ENCODE data around the gene RNF113A.
A peak's percentile ranks its signal among the peaks of the same experiment; 100 is the strongest.
"Not testable (repeated sequence)": the region's sequence is repeated elsewhere in the genome, so short reads cannot be mapped to it uniquely, and the experiment has no call there.

Gene RNF113A

DNA sequence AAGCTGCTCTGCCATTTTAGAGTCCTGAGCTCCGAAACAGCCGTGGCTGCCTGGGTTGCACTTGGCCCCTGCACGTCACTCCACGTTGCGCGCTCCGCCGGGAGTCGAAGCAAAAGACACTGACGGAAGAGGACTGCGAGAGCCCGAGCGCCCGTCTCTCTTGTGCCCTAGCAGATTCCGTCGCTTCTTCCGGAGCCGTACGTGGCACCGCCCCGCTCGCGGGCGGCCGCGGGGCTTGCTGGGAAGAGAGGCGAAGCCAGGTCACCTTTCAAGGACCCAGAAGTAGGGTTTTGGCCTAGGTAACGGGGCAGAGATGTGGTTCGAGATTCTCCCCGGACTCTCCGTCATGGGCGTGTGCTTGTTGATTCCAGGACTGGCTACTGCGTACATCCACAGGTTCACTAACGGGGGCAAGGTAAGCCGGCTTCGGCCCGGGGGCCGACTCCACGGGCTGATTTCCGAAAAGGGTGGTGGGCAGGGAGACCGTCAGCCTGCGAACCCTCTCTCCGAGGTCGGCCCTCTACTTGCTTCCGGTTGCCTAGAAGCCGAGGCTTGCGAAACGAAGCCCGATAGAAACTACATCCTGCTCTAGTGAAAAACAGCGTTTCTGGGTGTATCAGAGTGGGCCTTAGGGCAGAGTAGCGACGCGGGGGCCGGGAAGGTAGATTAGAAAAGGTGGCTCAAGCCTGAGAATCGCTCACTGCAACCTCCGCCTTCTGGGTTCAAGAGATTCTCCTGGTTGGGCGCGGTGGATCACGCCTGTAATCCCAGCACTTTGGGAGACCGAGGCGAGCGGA lies at the start of gene RNF113A, which contains the start of gene NDUFA1:
TSS of gene RNF113A (minus strand) at position 135 of the 797 bp plus-strand sequence. CDS start at position 15, 120 bp downstream.
TSS of gene NDUFA1 (plus strand) at position 234 of the 797 bp plus-strand sequence. CDS start at position 314, 80 bp downstream.
- DNase-seq (ENCODE audit: low read depth) = peak; percentile 57

DNA sequence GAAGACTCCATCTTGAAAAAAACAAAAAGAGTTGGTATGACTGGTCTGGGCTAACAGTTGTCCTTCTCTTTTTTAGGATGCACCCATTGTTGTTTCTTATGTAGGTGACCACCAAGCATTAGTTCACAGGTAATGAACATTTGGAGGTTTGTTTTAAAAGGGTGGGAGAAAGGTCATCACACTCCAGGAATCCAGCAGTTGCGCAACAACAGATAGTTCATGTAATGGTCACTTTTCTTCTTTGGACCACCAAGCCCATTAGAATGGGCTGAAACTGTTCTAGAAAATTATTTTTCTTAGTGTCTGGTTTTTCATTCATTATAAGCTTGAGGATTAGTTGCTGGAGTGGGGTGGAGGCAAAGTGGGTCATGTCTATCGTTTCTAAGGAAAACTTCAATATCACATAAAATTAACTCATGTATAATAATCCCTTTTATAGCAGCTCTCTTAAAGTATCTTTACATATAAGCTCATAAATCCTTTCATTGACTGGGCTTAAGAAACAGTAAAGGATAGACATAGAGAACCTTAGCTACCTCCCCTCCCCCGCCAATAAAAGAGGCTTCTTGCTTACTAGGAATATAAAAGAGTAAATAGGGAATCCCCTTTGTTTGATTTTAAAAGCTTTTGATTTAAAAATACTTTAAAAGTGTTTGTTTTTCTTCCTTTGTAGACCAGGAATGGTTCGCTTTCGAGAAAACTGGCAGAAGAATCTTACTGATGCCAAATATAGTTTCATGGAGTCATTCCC lies 48.5 kb upstream of the RNF113A start:
- no peak for DNase-seq (ENCODE audit: low read depth)

DNA sequence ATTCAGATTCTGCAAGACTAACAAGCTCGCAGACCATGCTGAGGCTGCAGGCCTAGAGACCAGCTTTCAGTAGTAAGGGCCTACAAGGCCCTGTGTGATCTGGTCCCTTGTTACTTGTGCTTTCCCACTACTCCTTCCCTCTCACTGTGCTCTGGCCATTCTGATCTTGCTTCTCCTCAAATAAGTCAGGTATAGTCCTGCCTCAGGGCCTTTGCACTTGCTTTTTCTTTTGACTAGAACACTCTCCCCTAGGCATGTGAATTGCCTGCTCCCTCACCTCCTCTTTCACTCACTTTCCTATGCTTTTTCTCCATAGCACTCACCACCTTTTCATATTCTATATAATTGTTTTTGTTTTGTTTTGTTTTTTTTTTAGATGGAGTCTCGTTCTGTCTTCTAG lies 46.3 kb upstream of the RNF113A start:
- no peak for DNase-seq (ENCODE audit: low read depth)

DNA sequence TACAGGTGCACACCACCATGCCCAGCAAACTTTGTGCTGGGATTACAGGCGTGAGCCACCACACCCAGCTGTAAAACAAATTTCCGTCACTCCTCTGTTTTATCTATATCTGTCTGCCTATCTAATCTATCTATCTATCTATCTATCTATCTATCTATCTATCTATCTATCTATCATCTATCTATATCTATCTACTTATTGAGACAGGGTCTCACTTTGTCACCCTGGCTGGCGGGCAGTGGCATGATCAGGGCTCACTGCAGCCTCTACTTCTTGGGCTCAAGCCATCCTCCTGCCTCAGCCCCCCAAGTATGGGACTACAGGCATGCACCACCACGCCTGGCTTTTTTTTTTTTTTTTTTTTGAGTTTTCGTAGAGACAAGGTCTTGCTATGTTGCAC lies 44.8 kb upstream of the RNF113A start:
- DNase-seq (ENCODE audit: low read depth) = no peak

DNA sequence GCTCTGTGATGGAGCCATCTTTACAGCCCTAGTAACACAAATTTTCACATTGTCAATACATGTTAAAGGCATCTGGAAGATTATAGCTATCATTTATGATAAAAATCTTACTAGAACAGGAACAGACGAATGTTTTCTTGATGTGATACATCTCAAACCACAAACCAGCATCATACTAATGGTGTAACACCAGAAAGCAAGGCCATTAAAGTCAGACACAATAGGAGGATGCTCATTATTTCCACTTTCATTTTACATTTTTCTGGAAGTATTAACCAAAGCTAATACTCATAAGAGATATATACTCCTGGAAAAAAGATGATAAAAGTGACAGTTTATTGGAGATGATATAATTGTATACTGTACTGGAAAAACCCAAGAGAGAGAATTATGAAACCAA lies 29.4 kb upstream of the RNF113A start:
- DNase-seq (ENCODE audit: low read depth) = no peak

DNA sequence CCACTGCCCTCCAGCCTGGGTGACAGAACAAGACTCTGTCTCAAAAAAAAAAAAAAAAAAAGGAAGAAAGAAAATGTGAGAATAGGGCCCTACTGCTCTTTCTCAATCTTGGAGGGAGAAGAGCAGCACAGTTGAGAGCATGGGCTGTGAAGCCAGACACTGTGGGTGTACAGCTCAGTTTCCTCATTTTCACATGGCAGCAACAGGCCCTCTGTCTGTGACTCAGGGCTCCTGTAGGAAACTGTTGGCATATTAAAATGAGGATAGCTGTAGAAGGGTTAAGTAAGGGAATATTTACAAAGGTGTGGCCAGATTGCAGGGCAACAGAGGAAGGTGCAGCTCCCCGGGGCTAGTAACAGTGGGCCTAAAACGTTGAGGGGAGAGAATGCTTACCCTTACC lies 27.6 kb upstream of the RNF113A start:
- no peak for DNase-seq (ENCODE audit: low read depth)

DNA sequence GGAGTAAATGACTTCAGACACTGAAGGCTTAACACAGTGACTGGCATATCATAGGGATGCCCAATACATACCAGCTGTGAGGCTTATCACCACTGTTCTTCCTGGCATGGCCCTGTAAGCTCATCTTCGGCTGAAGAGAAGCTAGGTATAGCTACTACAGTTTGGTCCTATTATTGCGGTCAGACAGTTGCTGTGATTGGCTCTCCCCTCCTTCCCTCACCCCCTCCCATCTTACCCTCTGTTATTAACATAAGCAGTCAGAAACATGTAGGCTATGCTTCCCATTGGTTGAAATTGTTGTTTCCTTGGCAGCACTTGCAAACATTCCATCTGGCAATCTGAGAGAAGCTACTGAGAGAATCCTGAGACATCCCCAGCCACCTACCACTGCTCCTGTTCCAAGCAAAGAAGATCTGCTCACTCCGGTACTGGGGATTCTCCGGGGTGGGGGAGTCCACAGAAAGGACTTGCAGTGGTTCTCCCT lies 24.4 kb upstream of the RNF113A start, which contains the start of gene AKAP14:
TSS of gene AKAP14 (plus strand) at position 51 of the 484 bp plus-strand sequence. CDS start 7,331 bp downstream, outside the sequence.
- no peak for DNase-seq (ENCODE audit: low read depth)

DNA sequence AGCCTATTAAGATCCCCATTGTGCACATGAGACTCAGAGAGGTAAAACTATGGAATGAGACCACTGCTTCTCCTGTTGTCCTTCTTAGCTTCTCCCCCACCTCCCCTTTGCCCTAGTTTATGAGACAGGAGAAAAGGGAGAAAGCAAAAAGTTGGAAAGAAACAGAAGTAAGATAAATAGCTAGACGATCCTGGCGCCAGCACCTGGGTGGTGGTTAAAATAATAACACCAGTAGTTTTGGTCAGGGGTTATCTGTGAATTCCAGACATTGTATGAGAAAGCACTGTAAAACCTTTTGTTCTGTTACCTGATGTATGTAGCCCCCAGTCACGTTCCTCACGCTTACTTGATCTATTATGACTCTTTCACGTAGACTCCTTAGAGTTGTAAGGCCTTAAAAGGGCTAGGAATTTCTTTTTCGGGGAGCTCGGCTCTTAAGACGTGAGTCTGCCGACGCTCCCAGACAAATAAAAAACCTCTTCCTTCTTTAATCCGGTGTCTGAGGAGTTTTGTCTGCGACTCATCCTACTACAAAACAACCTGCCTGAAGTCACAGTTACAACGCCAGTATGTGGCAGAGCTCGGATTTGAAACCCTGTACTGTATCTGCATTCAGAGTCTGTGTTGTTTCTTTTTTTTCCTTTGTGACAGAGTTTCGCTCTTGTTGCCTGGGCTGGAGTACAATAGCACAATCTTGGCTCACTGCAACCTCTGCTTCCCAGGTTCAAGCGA lies 20.6 kb upstream of the RNF113A start:
- DNase-seq (ENCODE audit: low read depth) = not testable (repeated sequence)

DNA sequence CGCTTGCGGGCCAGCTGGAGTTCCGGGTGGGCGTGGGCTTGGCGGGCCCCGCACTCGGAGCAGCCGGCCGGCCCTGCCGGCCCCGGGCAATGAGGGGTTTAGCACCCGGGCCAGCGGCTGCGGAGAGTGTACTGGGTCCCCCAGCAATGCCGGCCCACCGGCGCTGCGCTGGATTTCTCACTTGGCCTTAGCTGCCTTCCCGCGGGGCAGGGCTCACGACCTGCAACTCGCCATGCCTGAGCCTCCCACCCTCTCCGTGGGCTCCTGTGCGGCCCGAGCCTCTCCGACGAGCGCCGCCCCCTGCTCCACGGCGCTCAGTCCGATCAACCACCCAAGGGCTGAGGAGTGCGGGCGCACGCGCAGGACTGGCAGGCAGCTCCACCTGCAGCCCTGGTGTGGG lies 19.1 kb upstream of the RNF113A start:
- DNase-seq (ENCODE audit: low read depth) = not testable (repeated sequence)

DNA sequence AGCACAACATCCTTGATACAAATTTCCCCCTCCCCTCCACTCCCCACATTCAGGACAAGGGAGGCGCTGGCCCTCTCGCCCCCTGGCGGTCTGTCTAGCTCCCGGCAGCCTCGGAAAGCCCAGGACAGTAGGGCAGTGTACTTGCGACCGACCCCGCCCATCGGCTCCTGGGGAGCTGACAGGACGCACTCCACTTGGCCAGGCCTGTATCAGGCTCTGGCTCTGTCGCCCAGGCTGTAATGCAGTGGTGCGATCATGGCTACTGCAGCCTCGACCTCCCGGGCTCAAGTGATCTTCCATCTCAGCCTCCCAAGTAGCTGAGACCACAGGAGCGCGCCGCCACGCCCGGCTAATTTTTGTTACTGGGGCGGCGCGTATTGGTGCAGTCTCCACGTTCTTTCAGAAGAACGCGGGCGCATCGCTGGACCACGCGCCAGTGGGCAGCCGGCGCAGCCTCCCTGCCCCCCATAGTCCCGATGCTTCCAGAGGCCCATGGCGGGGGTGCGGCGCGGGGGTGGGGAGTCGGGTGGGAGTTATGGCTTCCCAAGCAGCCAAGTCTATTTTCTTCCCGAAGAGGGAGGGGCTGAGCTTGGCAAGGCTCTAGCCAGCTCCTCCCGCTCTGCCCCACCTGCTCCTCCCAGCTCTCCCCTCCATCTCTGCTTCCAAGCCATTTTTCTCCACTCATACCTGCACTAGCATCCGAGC lies 16.3 kb upstream of the RNF113A start:
- no peak for DNase-seq (ENCODE audit: low read depth)

DNA sequence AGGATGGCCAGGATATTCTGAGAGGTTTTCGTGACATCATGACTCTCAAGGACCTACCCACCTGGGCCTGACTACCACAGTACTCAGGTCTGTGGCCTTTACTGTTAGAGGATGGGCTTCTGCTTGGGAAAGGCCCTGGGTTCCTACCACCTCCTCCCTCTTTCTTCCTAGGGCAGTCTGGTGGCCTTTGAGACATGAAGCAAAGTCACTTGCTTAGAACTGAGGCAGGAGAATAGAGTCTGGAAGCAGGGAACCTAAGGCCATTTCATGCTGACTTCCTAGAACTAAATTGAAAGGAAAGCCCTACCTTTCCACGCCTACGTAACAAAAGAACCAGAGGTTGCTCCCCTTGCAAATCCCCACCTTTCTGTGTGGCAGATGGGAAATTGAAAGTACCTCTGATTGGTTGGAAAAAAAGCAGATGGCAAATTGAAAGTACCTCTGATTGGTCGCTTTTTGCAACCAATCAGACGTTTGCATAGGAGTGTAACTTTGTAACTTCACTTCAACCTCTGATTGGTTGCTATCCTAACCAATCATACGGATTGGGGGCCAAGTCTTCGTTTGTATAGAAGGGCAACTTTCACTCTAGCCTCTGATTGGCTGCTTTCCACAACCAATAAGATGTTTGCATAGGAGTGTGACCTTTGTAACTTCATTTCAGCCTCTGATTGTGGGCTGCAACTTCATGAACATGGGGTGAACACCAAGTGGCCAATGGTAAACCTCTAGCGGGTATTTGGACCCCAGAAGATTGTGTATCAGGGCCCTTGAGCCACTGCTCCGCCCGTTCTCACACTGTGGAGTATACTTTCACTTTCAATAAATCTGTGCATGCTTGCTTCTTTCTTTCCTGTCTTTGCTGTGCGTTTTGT lies 14.3 kb upstream of the RNF113A start:
- DNase-seq (ENCODE audit: low read depth) = no peak

DNA sequence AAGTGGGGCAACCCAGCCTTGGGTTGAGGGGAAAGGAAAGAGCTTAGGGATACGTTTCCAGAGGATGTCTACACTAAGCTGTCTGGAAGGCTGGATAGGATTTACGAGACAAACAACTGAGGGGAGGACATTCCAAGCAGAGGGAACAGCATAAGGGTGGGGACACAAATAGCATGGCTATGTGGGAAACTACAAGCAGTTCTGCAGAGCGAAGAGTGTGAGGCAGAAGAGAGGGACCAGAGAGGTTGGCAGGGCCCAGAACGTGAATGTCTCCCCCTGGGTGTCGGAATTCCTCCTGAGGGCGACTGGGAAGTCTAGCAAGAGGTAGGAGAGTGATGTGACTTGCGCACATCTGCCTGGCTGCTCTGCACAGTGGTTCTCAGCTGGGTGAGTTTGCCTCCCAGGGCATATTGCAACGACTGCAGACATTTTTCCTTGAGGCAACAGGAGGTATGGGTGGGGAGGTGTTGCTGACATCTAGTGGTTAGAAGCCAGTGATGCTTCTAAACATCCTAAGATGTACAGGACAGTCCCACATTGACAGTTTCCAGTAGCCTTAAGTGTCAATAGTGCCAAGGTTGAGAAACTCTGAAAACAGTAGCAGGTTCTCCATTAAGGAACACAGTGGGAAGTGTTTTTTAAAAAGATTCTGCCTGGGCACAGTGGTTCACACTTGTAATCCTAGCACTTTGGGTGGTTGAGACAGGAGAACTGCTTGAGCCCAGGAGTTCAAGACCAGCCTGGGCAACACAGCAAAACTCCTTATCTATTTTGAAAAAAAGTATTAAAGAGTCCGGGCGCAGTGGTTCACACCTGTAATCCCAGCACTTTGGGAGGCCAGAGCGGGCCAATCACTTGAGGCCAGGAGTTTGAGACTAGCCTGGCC lies 9.3 kb upstream of the RNF113A start:
- no peak for DNase-seq (ENCODE audit: low read depth)

DNA sequence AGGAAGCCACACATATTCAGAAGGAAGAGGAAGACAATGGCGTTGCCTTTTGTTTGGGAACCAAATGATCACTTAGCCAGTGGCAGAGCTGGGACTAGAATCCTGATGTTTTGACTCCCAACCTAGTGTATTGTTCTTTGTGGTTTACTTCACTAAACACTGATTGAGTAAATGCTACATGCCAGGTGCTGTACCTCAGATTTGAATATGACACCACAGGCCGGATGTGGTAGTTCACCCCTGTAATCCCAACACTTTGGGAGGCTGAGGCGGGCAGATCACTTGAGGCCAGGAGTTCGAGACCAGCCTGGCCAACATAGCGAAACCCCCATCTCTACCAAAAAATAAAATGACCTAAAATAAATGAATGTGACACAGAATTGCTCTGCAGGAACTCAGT lies 8.5 kb upstream of the RNF113A start:
- DNase-seq (ENCODE audit: low read depth) = no peak

DNA sequence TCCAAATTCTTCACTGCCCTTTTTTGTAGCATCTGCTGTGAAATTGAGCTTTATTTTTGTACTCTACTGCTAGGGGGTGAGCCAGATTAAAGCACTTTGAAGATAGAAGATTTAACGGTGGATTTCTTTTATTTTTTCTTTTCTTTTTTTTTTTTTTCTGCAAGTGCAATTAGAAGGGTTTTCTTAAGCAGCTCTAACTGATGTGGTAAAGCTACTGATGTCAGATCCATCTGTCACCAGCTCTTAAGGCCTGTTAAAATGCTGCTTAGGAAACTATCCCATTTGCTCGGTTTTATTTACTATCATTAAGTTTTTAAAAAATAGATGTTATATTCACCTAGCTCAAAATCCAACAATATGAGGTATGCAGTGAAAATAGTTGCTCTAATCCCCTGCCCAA lies 7.2 kb upstream of the RNF113A start:
- no peak for DNase-seq (ENCODE audit: low read depth)

DNA sequence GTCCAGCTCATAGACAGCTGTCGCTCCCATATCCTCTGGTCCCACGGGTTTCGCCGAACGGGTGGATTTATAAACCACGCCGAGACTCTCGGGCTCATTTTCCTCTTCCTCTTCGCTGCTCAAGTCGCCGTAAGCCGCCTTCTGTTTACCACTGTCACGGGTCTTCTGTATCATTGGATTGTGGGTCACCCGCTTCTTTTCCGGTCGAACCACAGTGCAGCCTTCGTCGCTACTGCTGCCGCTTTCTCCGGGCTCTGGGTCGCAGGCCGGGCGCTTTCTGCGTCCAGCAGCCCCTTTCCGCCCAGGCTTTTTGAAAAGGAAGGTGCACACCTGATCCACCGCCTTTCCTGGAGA lies 311 bp downstream of the RNF113A start:
- DNase-seq (ENCODE audit: low read depth) = no peak

DNA sequence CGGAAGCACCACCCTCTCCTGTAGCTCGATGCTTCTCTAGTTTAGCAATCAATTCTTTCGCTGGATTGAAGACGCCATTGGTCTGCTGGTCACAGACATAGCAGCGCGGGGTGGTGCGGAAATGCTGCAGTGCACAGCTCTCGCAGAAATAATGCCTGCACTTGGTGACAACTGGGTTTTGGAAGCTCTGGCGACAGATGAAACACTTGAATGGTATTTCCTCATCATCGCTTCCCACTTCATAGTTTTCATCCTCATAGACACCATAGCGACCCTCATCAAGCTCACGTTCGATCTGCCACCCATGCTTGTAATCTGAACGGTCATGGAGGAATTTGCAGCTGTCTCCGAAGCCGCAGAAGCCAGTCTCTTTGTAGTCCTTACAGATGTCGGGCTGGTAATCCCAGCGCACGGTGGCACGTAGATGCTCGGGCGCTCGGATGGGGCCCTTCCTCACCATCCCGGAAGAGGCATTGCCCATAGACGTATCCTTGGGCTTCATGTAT lies 854 bp downstream of the RNF113A start:
- DNase-seq (ENCODE audit: low read depth) = no peak

DNA sequence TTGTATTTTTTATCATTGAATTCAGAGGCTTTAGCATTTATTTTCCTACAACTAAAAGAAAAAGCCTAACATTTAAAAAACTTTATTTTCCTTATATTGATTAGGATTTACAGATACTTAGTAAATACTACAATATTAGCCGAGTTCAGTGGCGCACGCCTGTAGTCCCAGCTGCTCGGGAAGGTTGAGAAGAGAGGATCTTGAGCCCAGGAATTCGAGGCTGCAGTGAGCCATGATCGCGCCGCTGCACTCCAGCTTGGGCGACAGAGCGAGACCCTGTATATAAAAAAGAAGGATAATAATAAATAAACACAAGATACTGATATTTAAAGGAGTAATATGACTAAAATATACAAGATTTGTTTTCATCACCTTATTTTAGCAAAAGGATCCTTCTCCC lies 18.1 kb downstream of the RNF113A start:
- no peak for DNase-seq (ENCODE audit: low read depth)

DNA sequence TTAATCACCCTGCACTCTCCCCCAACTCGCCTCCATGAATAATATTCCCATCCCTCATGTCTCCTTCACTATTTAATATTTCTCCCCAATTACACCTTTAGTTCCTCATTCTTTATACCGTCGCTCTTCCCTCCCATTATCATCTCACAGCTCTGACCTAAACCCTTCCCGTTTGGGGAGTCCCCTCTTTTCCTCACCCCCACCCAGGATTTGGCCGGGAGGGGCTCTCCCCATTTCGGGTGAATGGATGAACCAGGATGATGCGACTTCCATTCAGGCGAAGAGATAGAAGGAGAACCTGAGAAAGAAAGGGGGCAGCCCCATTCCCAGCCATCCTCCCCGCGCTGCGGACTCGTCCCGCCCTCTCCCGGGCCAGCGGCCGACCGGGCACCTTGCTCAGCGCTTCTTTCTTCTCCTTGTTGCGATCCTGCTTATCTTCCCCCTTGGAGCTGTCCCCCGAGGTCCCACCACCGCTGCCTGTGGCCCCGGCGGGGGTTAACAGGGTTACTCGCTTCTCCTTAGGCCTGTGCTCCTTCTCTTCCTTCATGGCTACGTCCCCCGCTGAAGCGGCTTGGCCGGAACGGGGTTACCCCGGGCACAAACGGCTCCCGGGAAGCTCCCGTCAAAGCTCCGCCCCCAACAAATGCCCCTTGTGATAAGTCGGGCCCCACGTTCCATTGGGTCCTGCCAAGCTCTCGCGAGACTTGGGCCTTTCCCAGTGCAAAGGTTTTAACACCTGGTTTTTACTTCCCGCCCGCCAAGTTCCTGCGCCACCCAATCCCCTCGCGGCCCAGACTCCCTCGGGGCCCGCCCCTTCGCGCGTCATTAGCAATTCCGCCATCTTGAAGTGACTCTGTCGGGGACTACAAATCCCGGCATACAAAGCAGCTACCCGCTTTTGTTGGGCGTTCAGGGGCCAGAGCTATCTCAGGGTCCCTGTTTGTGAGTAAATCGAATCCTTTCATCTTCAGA lies 18.9 kb downstream of the RNF113A start, which contains the start of gene UPF3B:
TSS of gene UPF3B (minus strand) at position 582 of the 972 bp plus-strand sequence. CDS start at position 547, 35 bp downstream.
- DNase-seq (ENCODE audit: low read depth) = peak; percentile 89
